Measurements from ENCODE around the gene B4GALT2.

The B4GALT2 gene

GRCh38 chr1:43999455-43999854 lies 20.4 kb downstream of the B4GALT2 start:
- Histone ChIP-seq H3K36me3 (ENCODE audit: control insufficient read depth in 1 of 2, insufficient read depth in 2 of 2, low read length in 2 of 2) (peaks cover 0 to 14% of the 10 kb centered on the region in 2 donors), H3K4me3 (ENCODE audit: low read depth in 1 of 2, low read length in 2 of 2) (no peak overlapping the region), H3K4me1 (ENCODE audit: control insufficient read depth in 1 of 2, insufficient read depth in 2 of 2, low read length in 2 of 2) (peaks cover 0 to 8% of the 10 kb centered on the region in 2 donors), H3K9me3 (ENCODE audit: control insufficient read depth in 1 of 2, low read length in 2 of 2) (no peaks in the 10 kb centered on the region), H3K27me3 (ENCODE audit: low read depth, low read length) (no peaks in the 10 kb centered on the region), H3K27ac (ENCODE audit: low read length) (no peak overlapping the region)

GRCh38 chr1:44000122-44000665 lies 21.2 kb downstream of the B4GALT2 start:
- H3K27ac ChIP-seq (ENCODE audit: low read length): no peak overlapping the region
- H3K4me3 ChIP-seq (ENCODE audit: low read depth in 1 of 2, low read length in 2 of 2): no peak overlapping the region
- no peaks in the 10 kb centered on the region for H3K9me3 ChIP-seq (ENCODE audit: control insufficient read depth in 1 of 2, low read length in 2 of 2)
- no peaks in the 10 kb centered on the region for H3K27me3 ChIP-seq (ENCODE audit: low read depth, low read length)
- peaks cover 0 to 14% of the 10 kb centered on the region in 2 donors for H3K36me3 ChIP-seq (ENCODE audit: control insufficient read depth in 1 of 2, insufficient read depth in 2 of 2, low read length in 2 of 2)
- peaks cover 0 to 8% of the 10 kb centered on the region in 2 donors for H3K4me1 ChIP-seq (ENCODE audit: control insufficient read depth in 1 of 2, insufficient read depth in 2 of 2, low read length in 2 of 2)

GRCh38 chr1:44002165-44002564 lies 23.2 kb downstream of the B4GALT2 start:
- Histone ChIP-seq H3K9me3 (ENCODE audit: control insufficient read depth in 1 of 2, low read length in 2 of 2) (no peaks in the 10 kb centered on the region), H3K4me3 (ENCODE audit: low read depth in 1 of 2, low read length in 2 of 2) (no peak overlapping the region), H3K27me3 (ENCODE audit: low read depth, low read length) (no peaks in the 10 kb centered on the region), H3K36me3 (ENCODE audit: control insufficient read depth in 1 of 2, insufficient read depth in 2 of 2, low read length in 2 of 2) (peaks cover 0 to 14% of the 10 kb centered on the region in 2 donors), H3K4me1 (ENCODE audit: control insufficient read depth in 1 of 2, insufficient read depth in 2 of 2, low read length in 2 of 2) (peaks cover 0 to 1% of the 10 kb centered on the region in 2 donors), H3K27ac (ENCODE audit: low read length) (no peak overlapping the region)

GRCh38 chr1:44002606-44003157 lies 23.7 kb downstream of the B4GALT2 start:
- no peaks in the 10 kb centered on the region for H3K4me1 ChIP-seq (ENCODE audit: control insufficient read depth in 1 of 2, insufficient read depth in 2 of 2, low read length in 2 of 2)
- no peak overlapping the region for H3K27ac ChIP-seq (ENCODE audit: low read length)
- no peaks in the 10 kb centered on the region for H3K27me3 ChIP-seq (ENCODE audit: low read depth, low read length)
- H3K9me3 ChIP-seq (ENCODE audit: control insufficient read depth in 1 of 2, low read length in 2 of 2): no peaks in the 10 kb centered on the region
- H3K36me3 ChIP-seq (ENCODE audit: control insufficient read depth in 1 of 2, insufficient read depth in 2 of 2, low read length in 2 of 2): peaks cover 0 to 14% of the 10 kb centered on the region in 2 donors
- no peak overlapping the region for H3K4me3 ChIP-seq (ENCODE audit: low read depth in 1 of 2, low read length in 2 of 2)

- no peak overlapping the region for H3K4me3 ChIP-seq (ENCODE audit: low read depth in 1 of 2, low read length in 2 of 2)
- no peak overlapping the region for H3K27ac ChIP-seq (ENCODE audit: low read length)
- H3K36me3 ChIP-seq (ENCODE audit: control insufficient read depth in 1 of 2, insufficient read depth in 2 of 2, low read length in 2 of 2): no peaks in the 10 kb centered on the region
- H3K4me1 ChIP-seq (ENCODE audit: control insufficient read depth in 1 of 2, insufficient read depth in 2 of 2, low read length in 2 of 2): no peaks in the 10 kb centered on the region
- H3K27me3 ChIP-seq (ENCODE audit: low read depth, low read length): no peaks in the 10 kb centered on the region
- H3K9me3 ChIP-seq (ENCODE audit: control insufficient read depth in 1 of 2, low read length in 2 of 2): no peaks in the 10 kb centered on the region
These were observed 29.2 kb downstream of the B4GALT2 start for GRCh38 chr1:44008259-44008658.

- Histone ChIP-seq H3K27ac (ENCODE audit: low read length) (no peak overlapping the region), H3K36me3 (ENCODE audit: control insufficient read depth in 1 of 2, insufficient read depth in 2 of 2, low read length in 2 of 2) (no peaks in the 10 kb centered on the region), H3K4me3 (ENCODE audit: low read depth in 1 of 2, low read length in 2 of 2) (no peak overlapping the region), H3K4me1 (ENCODE audit: control insufficient read depth in 1 of 2, insufficient read depth in 2 of 2, low read length in 2 of 2) (peaks cover 0 to 6% of the 10 kb centered on the region in 2 donors), H3K9me3 (ENCODE audit: control insufficient read depth in 1 of 2, low read length in 2 of 2) (no peaks in the 10 kb centered on the region), H3K27me3 (ENCODE audit: low read depth, low read length) (no peaks in the 10 kb centered on the region)
These were observed 32.0 kb downstream of the B4GALT2 start for GRCh38 chr1:44010935-44011471.

GRCh38 chr1:44012404-44012803 lies 33.4 kb downstream of the B4GALT2 start:
- Histone ChIP-seq H3K4me1 (ENCODE audit: control insufficient read depth in 1 of 2, insufficient read depth in 2 of 2, low read length in 2 of 2) (peaks cover 0 to 6% of the 10 kb centered on the region in 2 donors), H3K9me3 (ENCODE audit: control insufficient read depth in 1 of 2, low read length in 2 of 2) (no peaks in the 10 kb centered on the region), H3K4me3 (ENCODE audit: low read depth in 1 of 2, low read length in 2 of 2) (no peak overlapping the region), H3K27me3 (ENCODE audit: low read depth, low read length) (no peaks in the 10 kb centered on the region), H3K36me3 (ENCODE audit: control insufficient read depth in 1 of 2, insufficient read depth in 2 of 2, low read length in 2 of 2) (no peaks in the 10 kb centered on the region), H3K27ac (ENCODE audit: low read length) (no peak overlapping the region)

- H3K27ac ChIP-seq (ENCODE audit: low read length): no peak overlapping the region
- H3K27me3 ChIP-seq (ENCODE audit: low read depth, low read length): no peaks in the 10 kb centered on the region
- no peaks in the 10 kb centered on the region for H3K9me3 ChIP-seq (ENCODE audit: control insufficient read depth in 1 of 2, low read length in 2 of 2)
- H3K4me1 ChIP-seq (ENCODE audit: control insufficient read depth in 1 of 2, insufficient read depth in 2 of 2, low read length in 2 of 2): peaks cover 0 to 6% of the 10 kb centered on the region in 2 donors
- no peak overlapping the region for H3K4me3 ChIP-seq (ENCODE audit: low read depth in 1 of 2, low read length in 2 of 2)
- H3K36me3 ChIP-seq (ENCODE audit: control insufficient read depth in 1 of 2, insufficient read depth in 2 of 2, low read length in 2 of 2): peaks cover 0 to 4% of the 10 kb centered on the region in 2 donors
These were observed 34.1 kb downstream of the B4GALT2 start for GRCh38 chr1:44012941-44013609.

- Histone ChIP-seq H3K27me3 (ENCODE audit: low read depth, low read length) (no peaks in the 10 kb centered on the region), H3K4me1 (ENCODE audit: control insufficient read depth in 1 of 2, insufficient read depth in 2 of 2, low read length in 2 of 2) (peaks cover 0 to 6% of the 10 kb centered on the region in 2 donors), H3K27ac (ENCODE audit: low read length) (no peak overlapping the region), H3K36me3 (ENCODE audit: control insufficient read depth in 1 of 2, insufficient read depth in 2 of 2, low read length in 2 of 2) (peaks cover 0 to 4% of the 10 kb centered on the region in 2 donors), H3K9me3 (ENCODE audit: control insufficient read depth in 1 of 2, low read length in 2 of 2) (no peaks in the 10 kb centered on the region), H3K4me3 (ENCODE audit: low read depth in 1 of 2, low read length in 2 of 2) (no peak overlapping the region)
These were observed 34.9 kb downstream of the B4GALT2 start for GRCh38 chr1:44013949-44014348.

GRCh38 chr1:44014365-44015104 lies 35.5 kb downstream of the B4GALT2 start:
- peaks cover 0 to 4% of the 10 kb centered on the region in 2 donors for H3K36me3 ChIP-seq (ENCODE audit: control insufficient read depth in 1 of 2, insufficient read depth in 2 of 2, low read length in 2 of 2)
- H3K27ac ChIP-seq (ENCODE audit: low read length): no peak overlapping the region
- no peak overlapping the region for H3K4me3 ChIP-seq (ENCODE audit: low read depth in 1 of 2, low read length in 2 of 2)
- peaks cover 0 to 6% of the 10 kb centered on the region in 2 donors for H3K4me1 ChIP-seq (ENCODE audit: control insufficient read depth in 1 of 2, insufficient read depth in 2 of 2, low read length in 2 of 2)
- H3K27me3 ChIP-seq (ENCODE audit: low read depth, low read length): no peaks in the 10 kb centered on the region
- no peaks in the 10 kb centered on the region for H3K9me3 ChIP-seq (ENCODE audit: control insufficient read depth in 1 of 2, low read length in 2 of 2)

- peaks cover 0 to 4% of the 10 kb centered on the region in 2 donors for H3K36me3 ChIP-seq (ENCODE audit: control insufficient read depth in 1 of 2, insufficient read depth in 2 of 2, low read length in 2 of 2)
- no peaks in the 10 kb centered on the region for H3K27me3 ChIP-seq (ENCODE audit: low read depth, low read length)
- H3K4me3 ChIP-seq (ENCODE audit: low read depth in 1 of 2, low read length in 2 of 2): no peak overlapping the region
- no peak overlapping the region for H3K27ac ChIP-seq (ENCODE audit: low read length)
- H3K9me3 ChIP-seq (ENCODE audit: control insufficient read depth in 1 of 2, low read length in 2 of 2): no peaks in the 10 kb centered on the region
- peaks cover 0 to 6% of the 10 kb centered on the region in 2 donors for H3K4me1 ChIP-seq (ENCODE audit: control insufficient read depth in 1 of 2, insufficient read depth in 2 of 2, low read length in 2 of 2)
These were observed 36.2 kb downstream of the B4GALT2 start for GRCh38 chr1:44015206-44015605.

Measured in muscle layer of duodenum (tissue), 2 donors.